CD4-positive, alpha-beta T cell treated with Interleukin-4 for 1 hour (primary cell): ENCODE data around the gene LRRC59.
A peak's percentile ranks its signal among the peaks of the same experiment; 100 is the strongest.
"Not testable (repeated sequence)": the region's sequence is repeated elsewhere in the genome, so short reads cannot be mapped to it uniquely, and the experiment has no call there.

Experiments
- DNase-seq, 2 donors: peaks; one replicate each; pipeline ENCODE4 v3.0.0-alpha.2; 2020 to 2022

The LRRC59 gene

DNA sequence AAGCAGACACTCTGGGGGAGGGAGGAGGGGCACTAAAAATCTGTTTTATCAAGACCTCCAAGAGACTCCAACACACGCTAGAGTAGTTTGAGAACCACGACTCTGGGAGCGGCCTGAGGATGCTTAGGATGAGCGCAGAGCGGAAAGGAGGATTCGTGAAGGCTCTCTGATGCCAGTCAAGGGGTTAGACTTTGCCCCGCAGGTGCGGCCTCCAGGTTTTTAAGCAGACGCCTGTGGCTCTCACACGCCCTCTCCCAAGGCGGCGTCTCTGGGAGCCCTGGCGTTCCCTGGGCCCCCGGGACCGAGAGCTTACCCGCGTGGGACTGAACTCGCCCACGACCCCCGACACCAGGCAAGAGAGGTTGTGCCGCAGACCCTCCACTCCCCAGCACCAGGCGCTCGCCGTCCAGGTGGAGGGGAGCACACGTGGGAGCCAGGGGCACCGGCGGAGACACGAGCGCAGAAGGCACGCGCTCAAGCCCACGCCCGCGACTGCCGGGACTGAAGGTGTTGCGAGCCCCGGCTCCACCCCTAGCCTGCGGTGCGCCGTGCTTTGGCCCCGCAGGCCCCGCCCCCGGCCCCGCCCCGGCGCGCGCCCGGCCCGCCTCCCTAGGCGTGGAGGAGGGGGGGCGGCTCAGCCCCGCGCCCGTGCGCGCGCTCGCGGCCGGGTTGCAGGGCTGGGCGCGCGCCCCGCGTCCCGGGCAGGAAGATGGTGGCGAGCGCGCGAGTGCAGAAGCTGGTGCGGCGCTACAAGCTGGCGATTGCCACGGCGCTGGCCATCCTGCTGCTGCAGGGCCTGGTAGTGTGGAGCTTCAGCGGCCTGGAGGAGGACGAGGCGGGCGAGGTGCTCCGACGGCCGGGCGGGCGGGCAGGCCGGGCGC lies 51.7 kb downstream of the LRRC59 start, which contains the start of gene XYLT2:
Gene XYLT2, plus strand, starts transcription at position 695 of the 881 bp plus-strand sequence. Its CDS starts 15 bp downstream, at position 710.
- peak; percentile 89 to 92 for DNase-seq

GRCh38 chr17:50344731-50345365 lies 52.5 kb downstream of the LRRC59 start:
- no peak for DNase-seq

DNA sequence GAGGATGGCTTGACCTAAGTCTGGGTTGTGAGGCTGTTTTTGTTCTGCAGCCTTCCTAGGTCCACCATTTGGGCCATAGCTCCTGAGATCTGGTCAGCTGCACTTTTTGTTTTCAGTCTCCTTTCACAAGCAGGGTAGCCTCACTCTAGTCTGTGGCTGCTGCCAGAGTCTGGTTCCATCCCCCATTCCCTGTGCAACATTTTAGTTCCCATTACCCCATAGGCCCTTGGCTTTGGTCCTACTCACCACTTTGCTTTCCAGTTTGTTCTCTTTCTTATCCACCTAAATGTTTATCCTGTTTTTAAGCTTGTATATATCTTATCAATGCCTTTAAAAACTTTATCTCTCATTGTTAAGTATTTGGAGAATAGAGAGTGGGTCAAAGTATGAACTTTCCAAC lies 57.9 kb downstream of the LRRC59 start:
- DNase-seq, result no peak

DNA sequence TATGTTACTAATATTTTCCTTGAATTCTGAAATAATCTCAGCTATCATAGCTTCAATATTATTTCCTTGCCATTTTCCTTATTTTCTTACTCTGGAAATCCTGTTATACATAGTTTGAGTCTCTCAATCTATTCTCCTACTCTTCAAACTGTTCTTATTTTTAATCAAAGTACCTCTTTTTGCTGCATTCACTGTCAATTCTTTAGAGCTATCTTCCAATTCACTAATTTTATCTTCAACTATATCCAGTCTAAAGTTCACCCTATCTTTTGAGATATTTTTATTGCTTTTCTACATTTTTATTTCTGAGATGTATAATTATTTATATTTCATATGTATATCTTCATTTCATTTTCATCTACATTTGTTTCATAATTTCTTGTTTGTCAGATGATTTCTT lies 58.7 kb downstream of the LRRC59 start:
- DNase-seq, result no peak

DNA sequence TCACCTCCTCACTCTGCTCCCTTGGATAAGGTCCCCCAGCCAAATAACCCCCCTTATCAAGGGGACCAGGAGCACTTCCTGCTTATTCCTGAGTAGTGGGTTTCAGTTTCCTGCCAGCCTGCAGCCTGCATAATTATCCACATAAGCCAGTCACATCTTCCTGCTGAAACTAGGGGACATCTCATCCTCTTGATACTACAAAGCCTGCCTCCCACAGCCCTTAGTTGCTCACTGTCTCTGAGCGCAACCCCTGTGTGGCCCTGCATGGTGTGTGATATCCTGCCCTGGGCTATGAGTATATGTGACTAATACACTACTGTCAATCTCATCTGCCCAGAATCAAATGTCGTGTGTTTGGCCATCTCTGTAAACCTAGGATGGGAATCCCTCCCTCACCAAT lies 59.4 kb downstream of the LRRC59 start:
- DNase-seq, result no peak

GRCh38 chr17:50333291-50334057 lies 63.8 kb downstream of the LRRC59 start:
- DNase-seq, result not testable (repeated sequence)

DNA sequence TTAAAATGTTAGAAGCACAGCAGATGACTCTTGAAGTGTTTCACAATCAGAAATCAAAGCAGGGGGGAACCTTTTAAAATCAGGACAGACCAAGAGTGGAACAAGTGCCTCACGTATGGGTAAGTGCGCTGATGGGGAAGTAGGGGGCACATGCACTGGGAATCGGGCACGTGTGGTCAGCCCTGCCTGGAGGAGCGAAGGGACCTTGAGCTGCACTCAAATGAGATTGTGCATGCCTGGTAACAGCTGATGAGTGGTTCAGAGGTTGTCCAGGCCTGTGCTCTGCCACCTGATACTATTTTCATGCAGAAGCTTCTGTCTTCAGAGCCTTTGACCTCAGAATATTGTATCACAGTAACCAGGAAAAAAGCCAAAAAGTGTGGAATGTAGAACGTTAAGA lies 65.1 kb downstream of the LRRC59 start:
- no peak for DNase-seq
